Posterior cingulate gyrus (tissue), 11 donors: Measurements from ENCODE around the gene PKN3.

Experiments used
- DNase-seq, 10 donors: peaks; one replicate each; pipeline versions ENCODE4 v3.0.0 to v3.0.0-alpha.2; 2020 to 2021; ENCODE audit warnings: mixed read lengths in 3 of 10
- intact Hi-C: fragments of 100-400 bp; cut with DNase I; formaldehyde crosslinking; loops from one replicate; pipeline ENCODE4 v1.15.1; 2023

The PKN3 gene

DNA sequence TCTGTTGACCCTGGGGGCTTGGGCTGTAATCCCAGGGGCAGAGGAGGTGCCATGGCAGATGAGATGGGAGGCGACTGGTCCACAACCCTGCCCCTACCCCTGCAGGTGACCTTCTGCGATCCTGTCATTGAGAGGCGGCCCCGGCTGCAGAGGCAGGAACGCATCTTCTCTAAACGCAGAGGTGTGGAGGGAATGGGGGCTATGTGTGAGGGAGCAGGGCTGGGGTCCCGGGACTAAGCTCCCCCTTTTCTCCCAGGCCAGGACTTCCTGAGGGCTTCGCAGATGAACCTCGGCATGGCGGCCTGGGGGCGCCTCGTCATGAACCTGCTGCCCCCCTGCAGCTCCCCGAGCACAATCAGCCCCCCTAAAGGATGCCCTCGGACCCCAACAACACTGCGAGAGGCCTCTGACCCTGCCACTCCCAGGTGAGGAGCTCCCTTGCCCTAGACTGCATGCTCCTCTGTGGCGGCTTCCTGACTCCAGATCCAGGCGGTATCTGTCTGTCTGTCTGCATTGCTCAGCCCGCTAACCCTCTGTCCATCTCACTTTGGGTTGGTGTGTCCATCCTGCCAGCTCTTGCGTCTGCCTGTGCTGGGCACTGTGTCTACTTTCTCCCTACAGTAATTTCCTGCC, 11.8 kb downstream of the PKN3 start:
- intact Hi-C loops, result no loop called here
- DNase-seq, result peak in 2 of 10 donors; percentile 36 to 63

DNA sequence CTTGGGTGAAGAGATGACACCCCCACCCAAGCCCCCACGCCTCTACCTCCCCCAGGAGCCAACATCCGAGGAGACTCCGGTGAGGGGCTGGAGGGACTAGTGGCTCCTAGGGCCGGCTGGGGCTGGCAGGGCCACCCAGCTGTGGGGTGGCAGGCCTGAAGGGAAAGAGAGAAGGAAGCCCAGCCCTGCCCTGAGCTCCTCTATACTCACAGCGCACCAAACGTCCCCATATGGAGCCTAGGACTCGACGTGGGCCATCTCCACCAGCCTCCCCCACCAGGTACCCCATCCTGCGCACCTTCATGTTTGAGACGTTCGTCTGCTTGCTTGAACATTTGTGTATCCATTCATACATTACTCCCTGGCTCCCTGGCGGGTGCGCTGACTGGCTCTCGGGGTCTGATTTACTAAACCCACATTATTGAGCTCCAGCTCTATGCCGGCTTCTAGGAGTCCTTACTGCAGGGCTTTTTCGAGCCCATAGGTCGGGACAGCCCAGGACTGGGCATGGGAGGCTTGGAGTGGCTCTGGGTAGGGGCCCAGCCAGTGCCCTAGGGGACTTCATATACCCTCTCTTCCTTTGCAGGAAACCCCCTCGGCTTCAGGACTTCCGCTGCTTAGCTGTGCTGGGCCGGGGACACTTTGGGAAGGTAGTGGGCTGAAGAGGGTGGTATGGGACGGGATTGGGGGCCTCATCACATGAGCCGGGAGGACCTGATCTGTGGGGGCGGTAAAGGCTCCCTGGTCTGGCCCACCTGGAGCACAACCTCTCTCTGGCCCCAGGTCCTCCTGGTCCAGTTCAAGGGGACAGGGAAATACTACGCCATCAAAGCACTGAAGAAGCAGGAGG, 12.5 kb downstream of the PKN3 start:
- intact Hi-C loops, result no loop called here
- peak in 2 of 10 donors; percentile 40 to 46 for DNase-seq

DNA sequence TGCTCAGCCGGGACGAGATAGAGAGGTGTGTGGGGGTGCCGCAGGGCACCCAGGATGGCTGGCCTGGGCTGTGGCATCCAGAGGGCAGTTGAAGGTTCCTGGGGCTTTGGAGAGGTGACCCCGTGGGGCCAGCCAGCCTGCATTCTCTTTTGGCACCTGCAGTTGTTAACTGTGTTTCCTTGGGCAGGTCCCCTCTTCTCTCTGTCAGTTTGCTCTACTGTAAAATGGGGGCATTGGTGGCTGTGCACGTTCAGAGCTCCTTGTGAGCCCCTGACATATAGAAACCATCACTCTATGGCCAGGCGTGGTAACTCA, 13.1 kb downstream of the PKN3 start:
- intact Hi-C loops, result no loop called here
- DNase-seq, result peak in 2 of 10 donors; percentile 36 to 38

DNA sequence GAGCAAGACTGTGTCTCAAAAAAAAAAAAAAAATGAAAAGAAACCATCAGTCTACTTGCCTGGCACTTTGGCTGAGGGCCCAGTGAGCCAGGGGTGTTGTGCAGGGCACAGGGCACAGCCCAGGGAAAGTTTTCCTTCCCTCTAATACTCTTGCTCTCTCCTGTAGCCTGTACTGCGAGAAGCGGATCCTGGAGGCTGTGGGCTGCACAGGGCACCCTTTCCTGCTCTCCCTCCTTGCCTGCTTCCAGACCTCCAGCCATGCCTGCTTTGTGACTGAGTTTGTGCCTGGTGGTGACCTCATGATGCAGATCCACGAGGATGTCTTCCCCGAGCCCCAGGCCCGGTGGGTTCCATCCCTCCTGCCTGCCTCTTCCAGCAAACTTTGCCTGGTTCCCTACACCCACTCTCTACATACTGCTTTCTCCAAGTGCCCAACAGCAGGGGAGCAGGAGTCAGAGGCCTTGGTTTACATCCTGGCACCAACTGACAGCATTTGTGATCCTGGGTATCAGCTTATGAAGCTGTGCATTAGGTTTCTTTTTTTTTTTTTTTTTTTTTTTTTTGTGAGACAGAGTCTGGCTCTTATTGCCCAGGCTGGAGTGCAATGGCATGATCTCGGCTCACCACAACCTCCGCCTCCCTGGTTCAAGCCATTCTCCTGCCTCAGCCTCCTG, 14.4 kb downstream of the PKN3 start:
- peak in 2 of 10 donors; percentile 26 to 49 for DNase-seq
- intact Hi-C loops, result no loop called here

DNA sequence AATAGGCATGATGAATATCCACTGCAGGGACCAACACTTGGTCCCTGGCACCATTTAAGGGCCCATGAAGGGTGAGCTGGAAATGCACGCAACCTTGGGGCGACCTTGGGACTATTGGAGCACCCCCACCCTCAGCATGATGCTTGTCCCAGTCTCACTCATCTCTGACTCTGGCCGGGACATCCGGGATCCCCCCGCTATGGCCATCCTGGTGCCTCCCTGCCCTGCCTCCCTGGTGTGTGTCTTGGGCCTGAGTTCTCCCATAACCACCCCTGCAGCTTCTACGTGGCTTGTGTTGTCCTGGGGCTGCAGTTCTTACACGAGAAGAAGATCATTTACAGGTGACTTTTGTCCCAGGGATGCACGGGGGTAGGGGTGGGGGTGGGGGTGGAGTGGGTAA, 15.7 kb downstream of the PKN3 start:
- intact Hi-C loops, result no loop called here

DNA sequence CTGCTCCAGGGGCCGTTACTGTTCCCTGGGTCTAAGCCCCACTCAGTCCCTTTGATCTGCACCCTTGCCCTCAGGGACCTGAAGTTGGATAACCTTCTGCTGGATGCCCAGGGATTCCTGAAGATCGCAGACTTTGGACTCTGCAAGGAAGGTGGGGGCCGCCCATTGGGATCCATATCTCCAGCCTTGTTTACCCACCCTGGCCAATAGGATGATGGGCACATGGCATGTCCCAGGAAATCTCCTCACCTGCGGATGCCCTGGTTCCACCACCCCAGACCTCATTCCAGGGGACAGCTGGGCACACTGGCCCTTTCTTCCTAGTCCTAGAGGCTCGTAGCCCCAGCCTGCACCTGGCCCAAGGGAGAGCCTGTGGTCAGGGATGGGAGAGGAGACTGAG, 16.2 kb downstream of the PKN3 start:
- peak in 2 of 10 donors; percentile 39 to 69 for DNase-seq

More for the DNA sequence above, 15.7 kb downstream of the PKN3 start:
- peak in 2 of 10 donors; percentile 5 to 71 for DNase-seq

DNA sequence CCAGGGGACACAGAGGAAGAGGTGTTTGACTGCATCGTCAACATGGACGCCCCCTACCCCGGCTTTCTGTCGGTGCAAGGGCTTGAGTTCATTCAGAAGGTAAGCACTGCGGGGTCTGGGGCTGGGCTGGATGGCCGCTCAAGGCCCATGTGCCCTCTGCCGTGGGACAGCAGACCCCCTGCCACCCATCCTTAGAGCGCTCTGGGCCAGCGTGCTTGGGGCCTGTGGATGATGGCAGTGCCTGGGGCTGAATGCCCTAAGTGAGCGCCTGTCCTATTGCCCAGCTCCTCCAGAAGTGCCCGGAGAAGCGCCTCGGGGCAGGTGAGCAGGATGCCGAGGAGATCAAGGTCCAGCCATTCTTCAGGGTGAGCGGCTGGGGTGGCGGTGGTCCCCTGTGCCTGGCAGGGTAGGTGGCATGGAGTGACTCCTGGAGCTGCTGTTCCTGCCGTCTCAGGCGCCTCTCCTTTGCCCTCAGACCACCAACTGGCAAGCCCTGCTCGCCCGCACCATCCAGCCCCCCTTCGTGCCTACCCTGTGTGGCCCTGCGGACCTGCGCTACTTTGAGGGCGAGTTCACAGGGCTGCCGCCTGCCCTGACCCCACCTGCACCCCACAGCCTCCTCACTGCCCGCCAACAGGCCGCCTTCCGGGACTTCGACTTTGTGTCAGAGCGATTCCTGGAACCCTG, 17.8 kb downstream of the PKN3 start:
- intact Hi-C loops, result loop anchor here (10.0 kb wide), 1 partner anchor 65 kb away; the partner anchor contains the start of gene TBC1D13

More for the DNA sequence above, 16.2 kb downstream of the PKN3 start:
- intact Hi-C loops, result no loop called here

DNA sequence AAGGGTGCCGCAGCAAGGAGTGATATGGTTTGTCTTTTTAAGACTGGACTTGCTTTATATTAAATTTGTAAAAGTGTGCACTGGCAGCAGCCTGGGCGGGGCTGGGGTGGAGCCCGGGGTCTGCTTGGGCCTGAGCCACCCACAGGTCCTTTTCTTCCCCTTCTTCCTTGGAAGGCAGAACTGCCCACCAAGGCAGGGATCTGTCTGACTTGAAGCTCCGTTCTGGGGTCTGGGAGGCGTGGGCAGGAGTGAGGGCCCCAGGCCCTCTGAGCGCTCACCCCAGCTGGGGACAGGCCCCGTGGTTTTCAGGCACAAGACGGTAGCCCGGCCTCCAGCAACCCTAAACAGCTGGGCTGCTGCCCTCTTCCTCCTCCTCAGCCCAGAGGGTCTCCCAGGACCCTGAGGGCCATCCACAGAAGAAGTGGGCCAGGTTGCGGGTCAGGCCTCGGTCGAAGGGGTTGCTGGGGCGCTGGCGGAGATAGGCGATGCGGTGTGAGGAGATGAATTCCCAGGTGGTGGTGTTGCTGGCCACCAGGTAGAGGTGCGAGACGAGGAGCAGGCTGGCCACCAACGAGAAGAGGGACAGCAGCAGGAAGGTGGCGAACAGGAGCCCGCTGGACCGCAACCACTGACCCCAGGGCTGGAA, 18.7 kb downstream of the PKN3 start:
- DNase-seq, result no peak

More for the DNA sequence above, 17.8 kb downstream of the PKN3 start:
- DNase-seq, result no peak

DNA sequence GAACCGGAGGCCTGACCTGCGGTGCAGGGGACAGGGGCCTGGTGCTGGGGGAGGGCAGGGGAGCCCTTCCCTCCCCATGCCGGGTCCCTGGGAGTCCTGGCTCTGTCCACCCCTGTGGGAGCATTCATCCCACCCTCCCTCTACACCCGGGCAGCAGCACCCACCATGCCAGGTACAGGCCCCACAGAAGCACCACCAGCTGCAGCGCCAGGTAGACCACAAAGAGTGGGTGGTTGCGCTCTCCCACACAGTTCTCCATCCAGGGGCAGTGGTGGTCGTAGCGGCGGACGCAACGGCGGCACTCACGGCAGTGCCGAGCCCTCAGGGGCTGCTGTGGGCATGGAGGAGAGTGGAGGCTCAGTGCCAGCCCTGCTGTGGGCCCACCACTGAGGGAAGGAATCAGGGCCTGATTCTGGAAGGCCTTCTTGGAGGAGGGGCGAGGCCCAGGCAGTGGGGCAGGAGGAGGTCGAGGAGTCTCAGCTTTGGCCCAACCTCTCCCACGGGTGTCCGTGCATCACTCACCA, 19.2 kb downstream of the PKN3 start:
- no peak for DNase-seq
- intact Hi-C loops, result loop anchor here (10.0 kb wide), 1 partner anchor 63 kb away; the partner anchor contains the start of gene TBC1D13

More for the DNA sequence above, 18.7 kb downstream of the PKN3 start:
- intact Hi-C loops, result loop anchor here (10.0 kb wide), 1 partner anchor 64 kb away; the partner anchor contains the start of gene TBC1D13

DNA sequence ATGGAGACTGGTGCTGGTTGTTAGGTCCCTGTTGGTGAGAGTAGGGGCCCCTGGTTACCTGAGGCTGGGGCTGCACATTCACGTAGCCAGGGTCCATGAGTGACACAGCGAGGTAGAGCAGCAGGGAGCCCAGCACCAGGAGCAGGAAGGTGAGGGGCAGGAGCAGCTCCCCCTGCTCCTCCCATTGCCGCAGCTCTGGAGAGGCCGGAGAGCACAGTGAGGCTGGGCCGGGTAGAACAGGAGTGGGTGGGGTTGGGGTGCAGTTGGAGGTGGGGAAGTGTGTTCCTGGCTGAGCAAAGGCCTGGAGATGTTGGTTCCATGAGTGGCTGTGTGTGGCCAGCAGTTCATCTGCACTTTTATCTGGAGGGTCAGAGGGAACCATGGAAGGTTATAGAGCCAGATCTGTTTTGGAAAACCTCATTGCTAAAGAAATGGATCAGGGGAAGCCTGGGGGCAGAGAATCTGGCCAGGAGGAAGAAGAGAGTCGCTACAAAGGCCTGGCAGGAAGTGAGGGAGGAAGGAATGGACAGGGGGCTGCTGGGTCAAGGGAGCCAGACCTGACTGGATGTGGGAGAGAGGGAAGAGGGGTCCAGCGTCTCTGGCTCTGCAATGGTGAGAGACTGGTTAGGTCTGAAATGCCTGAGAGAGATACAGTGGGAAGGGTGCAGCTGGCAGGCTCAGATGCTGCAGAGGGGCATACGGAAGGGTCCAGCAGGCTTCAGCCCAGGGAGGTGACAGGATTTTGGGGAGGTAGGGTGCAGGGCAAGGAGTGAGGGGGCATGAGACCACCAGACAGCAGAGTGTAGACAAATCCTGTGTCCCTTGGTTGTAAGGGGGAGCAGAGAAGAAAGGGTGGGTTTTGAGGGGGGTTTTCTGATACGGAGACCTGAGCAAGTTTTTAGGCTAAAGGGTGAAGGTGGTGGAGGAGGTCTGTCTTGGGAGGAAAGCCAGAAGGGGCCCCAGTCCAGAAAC, 20.4 kb downstream of the PKN3 start:
- DNase-seq, result no peak

DNA sequence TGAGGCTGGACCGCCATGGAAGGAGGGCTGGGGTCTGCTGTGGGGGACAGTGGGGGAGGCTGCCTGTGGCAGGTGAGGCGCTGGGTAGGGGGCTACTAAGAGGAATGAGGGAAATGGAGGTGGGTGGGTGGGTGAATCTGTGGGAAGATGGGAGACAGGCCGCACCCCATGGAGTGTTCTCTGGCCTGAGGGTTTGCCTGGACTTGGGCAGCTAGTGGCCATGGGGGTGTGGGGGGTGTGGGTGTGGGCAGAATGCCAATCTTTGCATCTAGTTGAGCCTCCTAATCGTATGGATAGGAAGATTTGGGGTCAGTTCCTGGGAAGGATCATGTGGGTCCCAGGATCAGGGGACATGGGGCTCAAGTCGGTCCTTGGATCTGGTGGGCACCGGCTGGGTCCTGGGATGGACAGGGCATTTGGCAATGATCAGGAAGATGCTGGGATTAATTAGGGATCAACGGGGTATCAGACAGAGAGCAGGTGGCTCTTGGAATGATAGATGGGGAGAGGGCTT, 21.1 kb downstream of the PKN3 start:
- no peak for DNase-seq
- intact Hi-C loops, result loop anchor here (10.0 kb wide), 1 partner anchor 61 kb away; the partner anchor contains the start of gene TBC1D13

More for the DNA sequence above, 20.4 kb downstream of the PKN3 start:
- intact Hi-C loops, result loop anchor here (10.0 kb wide), 1 partner anchor 62 kb away; the partner anchor contains the start of gene TBC1D13

DNA sequence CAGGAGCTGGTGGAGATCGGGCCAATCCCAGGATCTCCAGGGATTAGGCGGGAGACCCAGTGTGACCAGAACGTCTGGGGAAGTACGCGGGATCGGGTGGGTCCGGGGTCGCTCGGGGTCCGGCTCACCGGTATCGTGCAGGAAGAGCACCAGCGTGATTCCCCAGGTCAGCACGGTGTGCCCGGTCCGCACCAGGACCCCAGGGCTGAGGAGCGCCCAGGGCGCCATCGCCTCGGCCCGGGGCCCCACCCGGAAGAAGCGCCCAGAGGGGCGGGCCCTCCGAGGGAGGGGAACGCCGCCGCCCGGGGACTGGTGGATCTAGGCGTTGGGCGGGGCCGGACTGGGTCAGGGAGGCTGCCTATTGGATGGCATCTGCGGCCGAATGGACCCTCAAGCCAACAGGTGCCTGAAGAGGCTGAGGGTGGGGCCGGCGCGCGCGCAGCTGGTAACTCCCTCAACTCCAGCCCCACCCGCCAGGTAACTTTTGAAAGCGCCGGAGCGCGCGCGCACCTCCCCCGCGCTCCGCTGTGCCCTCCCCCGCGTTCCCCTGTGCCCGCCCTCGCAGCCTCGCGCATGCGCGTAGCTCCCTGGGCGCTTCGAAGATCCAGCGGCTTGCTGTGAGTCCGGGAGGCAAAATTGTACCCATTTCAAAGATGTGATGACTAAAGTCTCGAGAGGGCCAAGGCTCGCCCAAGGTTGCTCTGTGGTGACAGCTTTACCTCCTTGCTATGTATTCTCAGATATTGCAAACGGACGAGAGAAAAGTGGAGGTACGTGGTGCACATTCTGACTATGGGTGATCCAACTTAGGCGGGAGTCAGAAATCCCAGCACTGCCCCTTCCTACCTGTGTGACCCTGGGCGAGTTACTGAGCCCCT, 21.8 kb downstream of the PKN3 start, which contains the start of gene ZDHHC12:
ZDHHC12 (minus strand) TSS at position 262 of the 878 bp plus-strand sequence; CDS start at position 228, 34 bp downstream.
- intact Hi-C loops, result loop anchor here (10.0 kb wide), 1 partner anchor 61 kb away; the partner anchor contains the start of gene TBC1D13
- peak; percentile 79 to 99 (median 91) for DNase-seq

DNA sequence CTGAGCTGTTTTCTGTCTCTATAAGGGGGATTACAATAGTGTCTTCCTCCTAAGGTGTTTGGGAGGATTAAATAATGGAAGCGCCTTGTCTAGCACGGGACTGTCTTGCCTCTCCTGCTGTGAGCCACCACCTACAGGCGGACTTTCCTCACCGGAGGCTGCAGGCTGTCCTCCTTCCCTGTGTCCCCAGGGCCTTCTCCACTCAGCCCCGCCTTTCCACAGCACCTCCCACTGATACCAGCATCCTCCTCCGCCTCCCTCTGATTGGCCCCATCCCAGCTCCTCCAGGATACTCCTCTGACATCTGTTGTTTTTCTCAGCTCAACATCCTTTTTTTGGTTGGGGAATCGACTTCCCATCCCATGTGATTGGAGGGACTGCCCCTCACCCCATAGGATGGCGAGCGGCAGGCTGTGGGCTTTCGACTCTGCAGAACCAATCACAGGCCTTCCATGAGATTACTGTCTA, 22.5 kb downstream of the PKN3 start:
- peak in 9 of 10 donors; percentile 45 to 96 (median 76) for DNase-seq
- intact Hi-C loops, result loop anchor here (10.0 kb wide), 1 partner anchor 60 kb away; the partner anchor contains the start of gene TBC1D13

DNA sequence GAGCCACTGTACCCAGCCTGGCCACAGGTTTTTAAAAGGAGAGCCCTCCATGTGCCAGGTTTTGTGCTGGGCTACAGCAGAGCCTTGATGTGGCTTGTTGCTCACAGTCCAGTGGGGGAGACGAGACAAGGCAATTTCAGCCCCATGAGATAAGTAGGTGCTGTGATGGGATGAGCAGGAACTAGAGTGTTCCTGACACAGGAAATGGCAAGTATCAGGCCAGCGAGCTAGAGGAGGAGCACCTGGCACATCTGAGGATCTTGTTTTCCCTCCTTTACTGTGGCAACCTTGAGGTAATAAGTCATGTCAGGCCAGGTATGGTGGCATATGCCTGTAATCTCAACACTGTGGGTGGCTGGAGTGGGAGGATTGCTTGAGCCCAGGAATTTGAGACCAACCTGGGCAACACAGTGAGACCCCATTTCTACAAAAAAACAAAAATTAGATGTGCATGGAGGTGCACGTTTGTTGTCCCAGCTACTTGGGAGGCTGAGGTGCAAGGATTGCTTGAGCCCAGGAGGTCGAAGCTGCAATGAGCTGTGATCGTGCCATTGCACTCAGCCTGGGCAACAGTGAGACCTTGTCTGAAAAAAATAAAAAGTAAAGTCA, 25.4 kb downstream of the PKN3 start:
- intact Hi-C loops, result loop anchor here (10.0 kb wide), 1 partner anchor 57 kb away; the partner anchor contains the start of gene TBC1D13
- no peak for DNase-seq

DNA sequence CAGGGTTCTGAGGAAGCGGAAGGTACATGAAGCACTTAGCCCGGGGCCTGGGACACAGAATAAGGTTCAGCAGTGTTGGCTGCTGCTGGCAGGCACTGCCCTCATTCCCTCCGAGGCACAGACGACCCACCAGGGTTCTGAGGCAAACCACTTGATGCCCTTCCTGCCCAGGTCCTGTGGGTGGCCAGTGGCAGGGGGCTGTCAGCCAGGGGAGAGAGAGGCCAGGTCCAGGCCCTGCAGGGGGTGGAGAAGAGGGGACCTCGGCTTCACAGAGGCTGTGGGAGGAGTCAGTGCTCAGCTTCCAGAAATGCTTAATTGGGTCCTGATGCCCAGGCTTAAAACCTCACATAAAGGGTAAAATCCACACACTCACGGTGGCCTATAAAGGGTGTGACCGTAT, 26.0 kb downstream of the PKN3 start:
- intact Hi-C loops, result loop anchor here (10.0 kb wide), 1 partner anchor 57 kb away; the partner anchor contains the start of gene TBC1D13
- no peak for DNase-seq

DNA sequence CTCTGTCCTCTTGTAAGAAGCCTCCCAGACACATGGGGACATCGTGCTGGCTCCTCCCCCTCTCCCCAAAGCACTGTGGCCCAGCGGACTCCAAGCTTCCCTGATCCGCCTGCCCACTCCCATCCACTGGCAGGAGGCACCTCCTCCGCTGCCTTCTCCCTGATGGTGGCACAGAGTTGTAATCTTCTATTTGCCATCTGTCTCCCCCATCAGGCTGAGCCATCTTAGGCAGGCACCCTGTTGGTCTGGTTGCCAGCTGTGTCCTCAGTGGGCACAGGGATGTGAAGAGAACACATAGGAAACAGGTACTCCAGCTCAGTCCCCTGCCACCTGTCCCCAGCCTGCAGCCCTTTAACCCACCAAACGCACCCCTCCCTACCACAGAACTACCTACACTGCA, 27.0 kb downstream of the PKN3 start:
- intact Hi-C loops, result loop anchor here (10.0 kb wide), 1 partner anchor 55 kb away; the partner anchor contains the start of gene TBC1D13
- DNase-seq, result no peak
